SHP77 (cell line): Measurements from ENCODE around the gene THRB.

Experiments
- DNase-seq, 2 experiments: peaks; one replicate each; lab custom pipeline; 2025; lab: John Stamatoyannopoulos, UW

THRB gene

DNA sequence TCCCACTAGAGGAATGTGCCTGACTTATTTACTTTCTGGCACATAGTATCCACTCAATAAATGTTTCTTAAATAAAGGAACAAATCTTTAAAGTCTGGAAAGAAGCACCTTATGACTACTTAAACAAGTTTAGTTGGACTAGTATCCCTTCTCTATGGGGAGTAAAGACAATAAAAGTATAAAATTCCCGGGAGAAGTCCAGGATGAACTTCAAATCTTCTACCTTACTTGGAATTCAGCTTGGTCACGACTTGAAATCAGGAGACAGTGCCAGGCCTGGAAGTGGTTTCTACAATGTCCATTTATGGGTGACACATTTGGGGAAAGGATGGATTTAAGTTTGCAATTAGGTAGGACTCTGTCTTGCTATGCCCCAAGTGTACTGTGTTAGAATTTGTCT is 353.1 kb downstream of the THRB start:
- DNase-seq = no peak

GRCh38 chr3:24139463-24140412 is 354.9 kb downstream of the THRB start:
- no peak for DNase-seq

GRCh38 chr3:24138876-24139256 is 355.8 kb downstream of the THRB start:
- no peak for DNase-seq

DNA sequence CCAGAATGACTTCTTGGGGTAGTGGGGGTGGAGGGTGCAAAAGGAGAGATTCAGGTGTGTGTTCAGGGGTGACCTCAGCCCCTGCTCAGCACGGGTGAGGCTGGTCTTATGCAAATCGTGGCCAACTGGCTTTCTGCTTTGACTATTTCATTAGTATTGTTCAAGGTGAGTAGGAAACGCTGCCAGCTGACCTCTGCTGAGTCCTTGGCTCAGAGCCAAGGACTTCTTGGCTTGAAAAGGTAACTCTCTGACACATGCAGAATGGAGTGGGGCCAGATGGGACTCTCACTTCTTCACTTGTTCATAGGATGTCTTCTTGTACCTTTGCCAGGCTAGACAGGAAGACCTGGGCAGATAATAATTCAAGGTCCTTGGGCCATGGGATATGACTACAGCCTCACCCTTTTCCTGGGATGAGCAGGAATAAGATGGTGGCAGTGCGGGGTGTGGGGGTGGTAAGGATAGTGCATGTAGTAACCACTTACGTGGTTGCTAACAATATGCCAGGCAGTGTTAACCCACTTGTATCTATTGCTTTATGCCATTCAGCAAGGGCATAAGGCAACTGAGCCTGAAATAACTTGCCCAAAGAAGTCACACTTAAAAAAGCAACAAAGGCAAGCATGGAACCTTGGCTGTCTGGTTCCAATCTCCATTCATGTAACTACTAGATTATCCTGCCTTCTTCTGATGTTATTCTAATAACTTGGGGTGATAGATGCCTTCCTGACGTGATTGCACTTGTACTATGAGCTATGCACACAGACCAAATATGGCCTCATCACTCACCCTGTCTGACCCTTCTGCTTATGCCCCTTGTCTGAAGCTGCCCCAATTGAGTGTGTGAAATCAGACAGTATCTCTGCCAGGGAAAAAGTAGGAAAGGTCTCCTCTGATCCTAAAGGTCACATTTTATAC is 356.4 kb downstream of the THRB start:
- peak in 1 of 2 experiments; percentile 28 for DNase-seq

DNA sequence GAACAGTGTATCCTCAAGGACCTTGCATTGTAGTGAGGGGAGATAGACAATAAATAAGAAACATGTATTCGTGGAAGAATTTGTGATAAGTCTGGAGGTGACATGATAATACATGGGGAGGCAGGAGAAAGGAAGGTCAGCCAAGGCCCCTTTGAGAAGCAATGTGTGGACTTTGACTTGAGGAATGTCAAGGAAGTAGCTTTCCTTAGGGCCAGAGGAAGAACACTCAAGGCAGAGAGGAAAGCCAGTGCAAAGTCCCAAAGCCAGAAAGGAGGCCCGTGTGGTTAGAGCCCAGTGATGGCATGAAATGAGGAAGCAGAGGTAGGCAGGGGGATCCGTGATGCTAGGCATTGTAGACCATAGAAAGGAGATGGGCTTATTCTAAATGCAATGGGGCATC is 357.3 kb downstream of the THRB start:
- no peak for DNase-seq

- DNase-seq = no peak
These were observed 357.9 kb downstream of the THRB start for GRCh38 chr3:24136624-24137310.

- no peak for DNase-seq
These were observed 359.4 kb downstream of the THRB start for GRCh38 chr3:24135280-24135679.

DNA sequence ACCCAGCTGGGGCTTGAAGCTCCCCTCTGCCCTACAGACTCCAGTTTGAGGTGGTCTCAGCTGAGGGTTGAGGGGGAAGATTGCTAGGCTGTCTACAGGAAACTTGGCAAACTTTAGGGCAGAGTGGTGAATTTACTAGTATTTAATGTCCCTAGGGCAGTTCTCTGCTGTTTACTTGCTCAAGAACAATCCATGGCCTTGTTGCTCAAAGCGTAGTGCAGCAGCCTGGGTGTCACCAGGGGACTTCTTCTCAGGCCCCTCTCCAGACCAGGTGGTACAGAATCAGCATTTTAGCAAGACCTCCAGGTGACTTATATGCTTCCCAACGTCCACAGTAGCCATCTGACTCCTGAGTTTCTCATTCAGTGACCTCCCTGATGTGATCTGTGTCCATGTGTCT is 360.7 kb downstream of the THRB start:
- no peak for DNase-seq

DNA sequence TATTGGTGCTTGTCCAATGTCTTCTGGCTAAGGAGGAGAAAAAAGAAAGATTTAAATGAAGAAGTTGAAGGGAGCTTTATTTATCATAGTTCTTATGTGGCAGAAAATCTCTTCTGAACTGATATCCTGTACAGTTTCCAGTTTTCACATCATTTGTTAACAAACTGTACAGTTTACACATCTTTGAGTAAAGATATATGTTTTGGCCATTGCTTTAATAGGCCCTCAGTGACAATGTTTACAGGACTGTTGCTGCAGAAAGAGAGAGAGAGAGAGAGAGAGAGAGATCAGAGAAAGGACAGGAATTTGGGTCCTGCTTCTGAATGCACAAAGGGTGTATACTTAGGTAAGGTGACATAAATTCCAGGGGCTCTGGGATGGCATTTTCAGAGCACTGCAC is 361.2 kb downstream of the THRB start:
- no peak for DNase-seq

- DNase-seq = no peak
These were observed 365.1 kb downstream of the THRB start for GRCh38 chr3:24129549-24129948.

GRCh38 chr3:24128199-24129005 is 366.2 kb downstream of the THRB start:
- DNase-seq = no peak

GRCh38 chr3:24123596-24123995 is 371.1 kb downstream of the THRB start:
- no peak for DNase-seq

DNA sequence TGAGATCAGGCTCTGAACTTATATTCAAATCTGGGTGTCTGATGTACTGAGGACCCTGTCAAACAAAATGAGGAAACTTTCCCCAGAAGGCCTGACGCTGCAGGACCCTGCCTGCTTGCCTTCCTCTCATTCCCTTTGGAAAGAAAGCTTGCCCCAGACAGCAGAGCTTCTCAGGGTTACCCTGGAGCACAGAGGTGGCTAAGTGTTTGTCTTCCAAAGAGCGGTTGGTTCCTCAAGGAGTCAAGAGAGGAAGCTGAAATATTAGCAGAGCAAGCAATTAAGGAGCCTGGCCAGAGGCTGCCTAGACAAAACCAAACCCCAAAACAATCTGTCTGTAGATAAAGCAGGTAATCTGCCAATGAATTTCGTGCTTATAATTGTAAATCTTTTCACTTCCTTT is 374.2 kb downstream of the THRB start:
- DNase-seq = no peak

- no peak for DNase-seq
These were observed 375.3 kb downstream of the THRB start for GRCh38 chr3:24119321-24119751.

GRCh38 chr3:24117508-24117907 is 377.1 kb downstream of the THRB start:
- no peak for DNase-seq

- DNase-seq = no peak
These were observed 382.9 kb downstream of the THRB start for GRCh38 chr3:24111711-24112110.

GRCh38 chr3:24110051-24110450 is 384.6 kb downstream of the THRB start:
- DNase-seq = no peak

DNA sequence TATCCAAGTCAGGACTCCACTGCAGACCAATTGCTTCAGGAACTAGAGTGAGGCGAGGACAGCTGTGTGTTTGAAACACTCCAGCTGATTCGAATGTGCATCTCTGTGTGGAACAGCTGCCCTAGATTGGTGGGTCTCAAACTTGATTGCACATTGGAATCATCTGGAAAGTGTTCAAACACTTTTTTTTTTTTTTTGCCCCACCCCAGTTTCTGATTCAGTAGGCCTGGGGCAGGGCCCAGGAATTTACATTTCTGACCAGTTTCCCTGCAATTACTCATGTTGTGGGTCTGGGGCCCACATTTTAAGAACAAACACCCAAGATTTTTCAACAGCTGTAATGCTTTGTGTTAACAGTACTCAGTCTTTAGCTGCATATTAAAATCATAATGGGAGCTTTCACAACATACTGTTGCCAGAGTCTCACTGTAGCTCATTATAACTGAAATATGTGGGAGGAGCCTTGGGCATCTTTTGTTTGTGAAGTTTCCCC is 392.9 kb downstream of the THRB start:
- no peak for DNase-seq

DNA sequence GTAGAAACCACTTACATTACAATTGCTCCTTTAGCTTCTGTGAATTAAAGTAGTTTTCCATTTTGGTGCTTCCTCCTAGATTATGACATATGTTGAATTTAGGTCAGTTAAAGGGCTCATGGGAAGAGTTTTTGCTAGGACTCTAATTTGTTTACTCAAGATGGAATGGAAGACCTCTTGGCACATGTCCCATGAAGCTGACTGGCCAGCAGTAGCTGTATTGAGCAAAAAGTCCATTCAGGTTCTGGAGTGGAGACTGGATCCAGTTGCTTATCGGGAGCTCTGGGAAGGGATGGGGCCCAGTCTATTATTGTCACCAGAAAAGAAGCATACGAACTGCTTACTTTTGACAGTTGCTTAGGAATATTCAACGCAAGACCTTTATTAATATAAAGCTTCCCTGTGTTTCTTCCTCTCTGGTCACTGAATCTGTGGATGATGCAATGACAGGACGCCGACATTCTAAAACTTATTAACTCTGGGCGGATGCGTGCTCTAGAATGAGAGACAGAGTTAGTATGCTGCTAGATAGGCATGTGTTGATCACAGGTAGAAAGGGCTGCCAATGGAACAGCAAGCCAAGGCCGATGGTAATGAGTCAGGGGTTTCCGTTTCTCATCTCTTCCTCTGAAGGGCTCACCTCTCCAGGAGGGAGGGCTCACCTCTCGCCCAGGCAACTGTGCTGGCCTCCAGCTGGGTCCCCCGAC is 393.8 kb downstream of the THRB start:
- DNase-seq = no peak

GRCh38 chr3:24096695-24097290 is 397.9 kb downstream of the THRB start:
- DNase-seq = no peak
